ENCODE measurements around the gene MPST.

MPST gene

DNA sequence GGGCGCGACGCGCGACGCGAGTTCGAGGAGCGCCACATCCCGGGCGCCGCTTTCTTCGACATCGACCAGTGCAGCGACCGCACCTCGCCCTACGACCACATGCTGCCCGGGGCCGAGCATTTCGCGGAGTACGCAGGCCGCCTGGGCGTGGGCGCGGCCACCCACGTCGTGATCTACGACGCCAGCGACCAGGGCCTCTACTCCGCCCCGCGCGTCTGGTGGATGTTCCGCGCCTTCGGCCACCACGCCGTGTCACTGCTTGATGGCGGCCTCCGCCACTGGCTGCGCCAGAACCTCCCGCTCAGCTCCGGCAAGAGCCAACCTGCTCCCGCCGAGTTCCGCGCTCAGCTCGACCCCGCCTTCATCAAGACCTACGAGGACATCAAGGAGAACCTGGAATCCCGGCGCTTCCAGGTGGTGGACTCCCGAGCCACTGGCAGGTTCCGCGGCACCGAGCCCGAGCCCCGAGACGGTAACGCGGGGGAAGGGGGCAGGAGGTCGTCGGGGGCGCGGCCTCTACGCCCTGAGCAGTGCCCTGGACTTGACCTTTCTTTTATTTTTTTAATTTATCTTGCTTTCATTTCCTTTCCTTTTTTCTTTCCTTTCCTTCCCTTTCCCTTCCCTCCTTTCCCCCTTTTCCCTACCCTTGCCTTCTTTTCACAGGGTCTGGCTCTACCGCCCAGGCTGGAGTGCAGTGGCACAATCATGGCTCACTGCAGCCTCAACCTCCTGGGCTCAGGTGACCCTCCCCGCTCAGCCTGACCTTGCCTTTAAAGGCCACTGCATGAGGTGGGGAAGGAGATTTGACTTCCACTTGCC, 5.0 kb downstream of the MPST start:
- DNase-seq = no peak

DNA sequence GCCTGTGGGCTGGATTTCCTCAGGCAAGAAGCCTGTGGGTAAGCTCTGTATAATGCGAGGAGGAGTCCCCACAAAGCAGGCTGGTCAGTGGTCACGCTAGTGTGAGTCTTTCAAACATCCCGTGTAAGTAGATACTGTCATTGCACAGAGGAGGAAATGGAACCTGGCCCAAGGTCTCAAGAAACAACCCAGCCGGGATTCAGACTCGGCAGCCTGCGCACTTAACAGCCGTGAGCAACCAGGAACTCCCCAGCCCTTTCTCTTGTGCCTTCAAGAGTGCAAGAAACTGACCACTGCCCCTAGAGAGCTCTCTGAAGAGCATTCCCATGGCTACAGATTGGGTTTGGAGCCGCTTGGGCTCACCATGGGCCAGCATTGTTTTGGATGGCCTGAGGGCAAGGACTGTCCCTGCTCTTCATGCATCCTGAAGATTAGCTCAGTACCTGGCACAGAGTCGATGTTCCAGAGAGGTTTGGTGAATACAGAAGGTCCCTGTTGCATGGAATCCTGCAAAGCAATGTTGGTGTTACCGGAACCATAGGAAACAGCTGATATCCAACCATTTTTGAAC, 6.0 kb downstream of the MPST start:
- no peak for DNase-seq

DNA sequence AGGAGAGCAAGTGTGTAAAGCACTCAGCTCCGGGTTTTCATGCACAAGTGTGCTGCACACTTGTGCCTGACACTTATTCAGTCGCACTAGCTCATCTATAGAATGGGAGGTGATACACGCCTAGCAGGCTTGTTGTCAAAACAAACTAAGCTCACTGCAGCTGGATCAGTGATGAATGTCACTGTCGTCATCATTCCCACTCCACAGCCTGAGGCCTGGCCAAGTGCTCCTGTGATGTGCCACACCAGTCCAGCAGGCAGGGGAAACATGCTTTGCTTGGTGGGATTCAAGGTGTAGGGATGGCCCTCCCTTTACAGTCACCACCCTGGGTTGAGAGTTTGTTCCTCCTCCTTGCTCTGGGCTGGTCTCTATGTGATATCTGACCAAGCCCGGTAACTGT, 6.8 kb downstream of the MPST start:
- DNase-seq = no peak

DNA sequence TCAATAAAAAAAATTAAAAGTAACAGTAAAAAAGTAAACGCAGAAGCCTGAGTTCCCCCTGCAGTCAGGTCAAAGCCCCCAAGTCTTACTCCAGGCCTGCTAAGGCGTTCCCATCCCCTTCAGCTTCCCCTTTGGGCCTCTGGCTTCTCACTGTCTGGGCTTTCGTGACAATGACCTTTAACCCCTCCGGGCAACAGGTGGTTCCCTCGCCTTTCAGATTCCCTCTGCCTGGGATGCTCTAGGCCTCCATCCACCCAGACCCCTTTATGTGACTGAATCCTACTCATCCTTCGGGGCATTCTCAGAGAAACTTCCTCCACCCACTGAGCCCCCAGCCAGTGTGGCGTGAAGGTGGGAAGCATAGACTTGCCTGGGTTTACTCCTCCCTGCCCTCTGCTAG, 8.0 kb downstream of the MPST start:
- DNase-seq = no peak

DNA sequence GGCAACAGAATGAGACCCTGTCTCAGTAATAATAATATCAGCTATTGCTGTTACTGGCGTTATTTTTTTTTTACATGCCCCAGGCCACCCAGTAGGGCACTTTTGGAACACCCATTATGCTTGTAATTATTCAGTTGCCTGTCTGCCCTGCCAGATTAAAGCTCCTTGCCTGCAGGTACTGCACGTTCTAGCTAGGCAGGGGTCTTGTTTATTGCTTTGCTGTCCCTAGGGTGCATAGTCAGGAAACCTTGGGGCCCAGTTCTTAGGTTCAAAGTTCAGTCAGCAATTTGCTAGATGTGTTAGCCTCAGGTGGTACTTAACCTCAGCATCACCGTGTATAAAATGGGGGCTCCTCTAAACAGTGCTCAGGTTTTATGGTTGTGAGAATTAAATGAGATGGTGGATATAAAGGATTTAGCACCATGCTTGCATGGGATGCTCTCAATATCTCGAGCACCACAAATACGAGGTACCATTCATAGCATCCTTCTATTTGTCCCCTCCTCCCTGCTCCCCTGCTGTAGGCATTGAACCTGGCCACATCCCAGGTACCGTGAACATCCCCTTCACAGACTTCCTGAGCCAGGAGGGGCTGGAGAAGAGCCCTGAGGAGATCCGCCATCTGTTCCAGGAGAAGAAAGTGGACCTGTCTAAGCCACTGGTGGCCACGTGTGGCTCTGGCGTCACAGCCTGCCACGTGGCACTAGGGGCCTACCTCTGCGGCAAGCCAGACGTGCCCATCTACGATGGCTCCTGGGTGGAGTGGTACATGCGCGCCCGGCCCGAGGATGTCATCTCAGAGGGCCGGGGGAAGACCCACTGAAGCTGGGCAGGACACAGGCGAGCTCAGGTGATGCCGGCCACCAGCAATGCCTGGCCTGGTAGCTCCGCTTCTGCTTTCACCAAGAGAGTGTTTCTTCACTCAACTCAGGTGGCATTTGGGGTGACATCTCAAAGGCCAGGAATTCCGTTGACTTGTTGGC, 9.4 kb downstream of the MPST start:
- no peak for DNase-seq

DNA sequence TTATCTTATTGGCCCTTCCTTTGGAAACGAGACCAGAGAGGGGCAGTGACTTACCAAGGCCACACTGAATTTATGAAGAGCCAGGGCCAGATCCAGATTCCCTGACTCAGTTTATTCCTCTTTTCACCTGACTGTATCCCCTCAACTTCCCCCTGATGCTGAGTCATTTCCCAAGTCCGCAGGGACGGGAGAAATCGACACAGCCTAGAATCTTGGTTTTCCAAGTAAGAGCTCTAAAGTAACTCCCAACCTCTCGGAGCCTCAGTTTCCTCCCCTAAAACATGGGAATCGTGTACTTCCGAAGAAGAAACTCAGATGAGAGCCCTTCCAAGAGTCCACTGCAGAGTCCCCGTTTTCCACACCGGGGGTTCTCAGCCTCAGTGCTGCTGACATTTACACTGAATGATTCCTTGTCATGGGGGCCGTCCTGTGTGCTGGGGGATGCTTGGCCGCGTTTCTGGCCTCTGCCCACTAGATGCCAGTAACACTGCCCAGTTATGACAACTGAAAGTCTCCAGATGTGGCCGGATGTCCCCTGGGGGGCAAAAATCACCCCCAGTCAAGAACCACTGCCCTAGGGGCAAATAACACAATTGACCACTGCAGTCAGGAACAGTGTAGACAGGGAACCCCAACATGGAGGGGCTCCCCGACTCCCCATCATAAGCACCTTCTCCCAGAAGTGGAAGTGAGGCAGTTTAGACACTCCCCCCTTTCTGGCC, 11.2 kb downstream of the MPST start:
- no peak for DNase-seq

DNA sequence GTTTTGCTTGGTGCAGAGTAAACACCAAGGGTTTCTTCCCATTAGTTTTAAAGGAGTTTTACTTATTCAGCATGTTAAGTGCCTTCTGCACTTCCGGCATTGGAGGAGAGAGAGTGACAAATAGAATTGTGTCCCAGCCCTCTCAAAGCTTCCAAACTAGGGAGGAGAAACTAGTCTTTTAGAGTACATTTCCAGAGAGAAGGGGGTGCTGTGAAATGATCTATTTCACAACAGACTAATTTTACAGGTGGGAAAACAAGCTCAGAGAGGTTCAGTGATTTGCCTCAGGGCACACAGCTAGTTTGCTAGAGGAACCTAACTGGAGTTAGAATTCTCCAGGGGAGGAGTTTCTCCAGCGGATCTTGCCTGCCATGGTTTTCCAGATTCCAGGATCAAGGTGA, 12.6 kb downstream of the MPST start:
- DNase-seq = no peak

DNA sequence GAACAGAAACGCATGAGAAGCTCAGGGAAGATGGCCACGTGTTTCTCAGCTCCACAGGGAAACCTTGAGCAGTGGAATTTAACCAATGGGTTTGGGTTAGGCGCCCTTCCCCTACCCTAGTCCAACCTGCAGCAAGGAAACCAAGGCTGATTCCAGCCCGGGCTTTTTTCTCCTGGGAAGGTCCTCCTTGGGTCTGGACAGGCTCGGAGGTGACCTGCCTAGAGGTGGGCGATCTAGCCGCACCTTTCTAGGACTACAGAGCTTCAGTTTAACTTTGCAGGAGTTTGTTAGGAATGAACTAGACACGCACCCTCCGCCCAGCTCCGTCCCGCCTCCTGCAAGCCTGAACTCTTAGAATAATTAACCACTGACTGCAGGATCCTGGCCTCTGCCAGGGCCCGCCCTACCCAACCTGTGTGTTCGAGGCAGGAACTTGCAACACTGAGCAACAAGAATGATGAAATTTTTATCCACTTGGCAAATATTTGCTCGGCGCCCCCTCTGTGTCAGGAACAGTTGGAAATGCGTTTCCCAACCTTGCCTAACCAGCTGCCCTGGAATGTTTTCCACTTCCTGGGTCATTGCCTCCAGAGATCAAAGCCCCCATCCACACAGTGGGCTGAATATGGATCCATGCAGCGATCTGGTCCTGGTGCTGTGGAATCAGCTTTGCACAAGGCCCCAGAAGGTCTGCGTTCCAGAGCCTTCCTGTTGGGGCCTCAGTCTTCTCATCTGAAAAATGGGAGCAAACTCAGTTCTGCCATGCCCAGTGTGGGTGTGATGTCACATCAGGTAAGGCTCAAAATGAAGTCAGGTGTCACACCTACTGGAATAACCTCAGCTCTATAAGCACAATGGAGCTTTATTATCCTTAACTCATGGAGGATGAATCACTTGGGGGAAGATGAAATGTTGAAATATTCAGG, 13.3 kb downstream of the MPST start:
- no peak for DNase-seq

DNA sequence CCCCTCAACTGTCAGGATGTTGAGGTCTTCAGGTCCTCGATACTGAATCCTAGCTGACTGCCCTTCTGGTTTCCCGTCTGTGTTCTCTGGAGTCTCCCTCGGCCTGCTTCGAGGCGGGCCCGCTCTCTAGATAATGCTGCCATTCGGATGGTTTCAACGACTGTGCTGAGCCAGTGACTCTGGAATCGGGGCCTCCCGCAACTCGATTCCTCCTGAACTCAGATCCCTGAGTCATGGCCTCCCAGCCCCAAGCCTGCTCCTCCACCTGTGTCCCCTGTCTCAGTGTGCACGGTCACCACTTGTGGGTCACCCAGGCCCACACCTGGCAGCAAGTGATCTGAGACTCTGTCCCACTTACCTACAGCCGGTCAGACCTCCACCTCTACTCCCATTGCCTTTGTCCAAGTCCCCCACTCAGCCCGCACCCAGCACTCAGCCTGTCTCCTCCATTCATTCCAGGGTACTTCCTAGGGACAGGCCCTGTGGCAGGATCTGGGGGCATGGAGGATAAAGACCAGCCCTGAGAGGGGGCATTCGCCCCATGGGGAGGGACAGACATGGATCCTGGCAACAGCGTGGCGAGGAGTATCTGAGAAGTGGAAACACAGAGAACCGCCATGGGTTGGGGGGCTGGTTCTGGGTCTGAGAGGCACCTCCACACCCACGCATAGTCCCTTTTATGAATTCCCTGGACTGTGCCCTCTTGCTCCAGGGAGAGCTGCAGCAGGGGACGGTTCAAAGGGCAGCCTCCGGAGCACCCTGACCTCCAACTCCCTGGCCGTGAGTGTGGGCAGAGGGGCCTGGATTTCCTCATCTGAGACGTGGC, 14.3 kb downstream of the MPST start:
- DNase-seq = no peak

DNA sequence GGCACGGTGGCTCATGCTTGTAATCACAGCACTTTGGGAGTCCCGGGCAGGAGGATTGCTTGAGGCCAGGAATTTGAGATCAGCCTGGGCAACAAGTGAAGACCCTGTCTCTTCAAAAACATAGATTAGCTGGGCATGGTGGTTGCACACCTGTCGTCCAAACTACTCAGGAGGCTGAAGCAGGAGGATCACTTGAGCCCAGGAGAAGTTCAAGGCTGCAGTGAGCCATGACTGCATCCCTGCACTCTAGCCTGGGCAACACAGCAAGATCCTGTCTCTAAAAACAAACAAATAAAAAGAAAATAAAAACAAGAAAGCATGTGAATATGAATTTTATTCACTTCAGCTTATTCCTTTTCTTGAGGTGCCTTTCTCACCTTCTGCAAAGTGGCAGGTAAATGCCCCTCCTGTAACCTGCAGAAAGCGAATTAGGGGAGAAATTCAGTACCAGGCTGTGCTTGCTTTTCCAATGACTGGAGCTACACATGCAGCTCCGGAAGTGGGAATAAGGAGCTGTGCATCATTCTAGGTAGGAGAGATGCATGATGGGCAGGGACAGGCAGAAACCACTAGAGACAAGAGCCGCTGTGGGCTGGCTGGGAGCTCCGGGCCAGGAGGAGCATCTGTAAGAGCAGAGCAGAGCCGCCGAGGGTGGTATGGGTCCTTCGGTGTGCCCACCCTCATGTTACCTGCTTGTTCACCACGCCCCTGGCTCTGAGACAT, 17.3 kb downstream of the MPST start:
- no peak for DNase-seq

DNA sequence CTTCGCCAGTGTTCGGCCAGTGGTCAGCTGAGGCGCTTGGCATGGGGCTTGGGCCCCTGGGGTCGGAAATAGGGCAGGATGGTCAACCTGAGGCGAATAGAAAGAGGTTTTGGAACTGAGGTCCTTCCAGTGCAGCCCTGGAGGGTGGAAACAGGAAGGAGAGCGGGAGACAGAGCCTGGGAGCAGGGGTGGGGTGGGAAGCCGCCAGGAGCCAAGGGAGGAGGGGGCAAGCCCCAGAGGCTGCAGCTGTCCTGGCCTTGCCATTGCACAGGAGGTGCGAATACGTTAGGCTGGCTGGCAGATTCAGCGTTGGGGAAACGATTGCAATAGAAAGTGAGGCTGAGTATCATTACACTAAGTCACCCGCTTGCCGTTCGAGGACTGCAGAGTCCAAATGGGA, 18.1 kb downstream of the MPST start:
- no peak for DNase-seq

DNA sequence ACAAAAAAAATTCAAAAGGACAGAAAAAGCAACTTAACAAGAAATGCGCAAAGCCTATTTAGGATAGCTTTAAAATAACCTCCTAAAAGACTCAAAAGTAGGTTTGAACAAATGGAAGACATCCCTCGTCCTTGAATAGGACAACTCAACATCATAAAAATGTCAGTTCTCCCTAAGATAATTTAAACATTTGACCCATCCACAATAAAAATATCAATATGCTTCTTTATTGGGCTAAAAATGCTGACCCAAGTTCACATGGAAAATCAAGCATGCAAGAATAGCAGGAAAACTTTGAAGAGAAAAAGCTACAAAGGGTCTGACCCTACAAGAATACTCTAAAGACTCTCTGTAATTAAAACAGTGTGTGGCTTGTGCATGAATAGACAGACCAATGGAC, 19.9 kb downstream of the MPST start:
- no peak for DNase-seq

DNA sequence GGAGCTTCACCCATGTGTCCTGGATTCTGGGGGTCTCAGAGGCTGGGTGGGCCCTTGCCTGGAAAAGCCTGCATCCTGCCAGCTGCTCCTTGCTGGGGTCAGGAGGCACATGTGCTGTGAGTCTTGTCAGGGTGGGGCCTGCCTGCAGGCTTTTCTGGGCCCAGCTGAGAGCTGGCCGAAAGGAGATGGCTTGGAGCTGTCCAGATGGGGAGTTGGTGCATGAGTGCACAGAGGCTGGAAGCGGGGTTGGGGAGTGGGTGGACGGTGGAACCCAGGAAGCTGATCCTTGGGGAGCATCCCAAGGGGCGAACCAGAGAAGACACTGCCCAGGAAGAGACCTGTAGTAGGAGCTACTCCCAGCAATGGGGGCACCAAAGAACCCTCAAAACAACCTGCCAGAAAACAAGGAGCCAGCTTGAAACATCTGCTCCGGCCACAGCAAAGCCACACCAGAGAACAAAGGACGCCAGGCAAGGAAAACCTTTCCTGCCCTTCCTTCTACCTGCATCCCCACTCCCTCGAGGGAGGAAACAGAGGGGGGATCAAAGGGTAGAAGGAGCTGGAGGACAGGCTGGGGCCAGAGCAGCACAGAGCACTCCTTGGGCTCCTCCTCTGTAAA, 23.8 kb downstream of the MPST start:
- DNase-seq = no peak

DNA sequence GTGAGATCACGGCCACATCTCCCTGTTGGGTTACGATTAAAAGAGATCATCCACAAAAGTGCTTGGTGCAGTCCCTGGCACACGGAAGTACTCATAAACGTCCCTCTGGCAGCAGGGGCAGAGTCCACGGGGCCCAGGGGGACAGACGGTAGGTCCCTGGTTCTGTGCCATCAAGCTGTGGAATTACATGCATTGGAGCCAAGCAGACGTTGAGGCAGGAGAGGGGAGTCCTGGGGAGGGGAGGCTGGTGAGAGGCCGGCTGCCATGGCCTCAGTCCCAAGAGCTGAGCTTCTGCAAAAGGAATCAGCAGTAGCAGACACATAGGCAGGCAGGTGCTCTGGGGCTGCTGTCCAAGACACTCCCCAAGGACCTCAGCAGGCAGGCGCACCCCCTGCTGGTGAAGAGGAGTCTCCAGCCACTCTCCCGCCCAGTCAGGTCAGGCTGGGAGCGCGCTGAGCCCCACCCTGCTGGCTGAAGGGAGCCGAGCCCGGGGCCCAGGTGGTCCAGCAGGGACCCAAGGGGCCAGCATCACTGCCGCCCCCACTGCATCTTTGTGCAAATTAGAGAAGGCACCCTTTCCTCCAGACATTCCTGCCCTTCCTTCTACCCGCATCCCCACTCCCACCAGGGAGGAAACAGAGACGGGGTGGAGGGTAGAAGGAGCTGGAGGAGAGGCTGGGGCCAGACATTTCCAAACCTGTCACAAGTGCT, 24.4 kb downstream of the MPST start:
- peak; percentile 60 to 68 for DNase-seq

DNA sequence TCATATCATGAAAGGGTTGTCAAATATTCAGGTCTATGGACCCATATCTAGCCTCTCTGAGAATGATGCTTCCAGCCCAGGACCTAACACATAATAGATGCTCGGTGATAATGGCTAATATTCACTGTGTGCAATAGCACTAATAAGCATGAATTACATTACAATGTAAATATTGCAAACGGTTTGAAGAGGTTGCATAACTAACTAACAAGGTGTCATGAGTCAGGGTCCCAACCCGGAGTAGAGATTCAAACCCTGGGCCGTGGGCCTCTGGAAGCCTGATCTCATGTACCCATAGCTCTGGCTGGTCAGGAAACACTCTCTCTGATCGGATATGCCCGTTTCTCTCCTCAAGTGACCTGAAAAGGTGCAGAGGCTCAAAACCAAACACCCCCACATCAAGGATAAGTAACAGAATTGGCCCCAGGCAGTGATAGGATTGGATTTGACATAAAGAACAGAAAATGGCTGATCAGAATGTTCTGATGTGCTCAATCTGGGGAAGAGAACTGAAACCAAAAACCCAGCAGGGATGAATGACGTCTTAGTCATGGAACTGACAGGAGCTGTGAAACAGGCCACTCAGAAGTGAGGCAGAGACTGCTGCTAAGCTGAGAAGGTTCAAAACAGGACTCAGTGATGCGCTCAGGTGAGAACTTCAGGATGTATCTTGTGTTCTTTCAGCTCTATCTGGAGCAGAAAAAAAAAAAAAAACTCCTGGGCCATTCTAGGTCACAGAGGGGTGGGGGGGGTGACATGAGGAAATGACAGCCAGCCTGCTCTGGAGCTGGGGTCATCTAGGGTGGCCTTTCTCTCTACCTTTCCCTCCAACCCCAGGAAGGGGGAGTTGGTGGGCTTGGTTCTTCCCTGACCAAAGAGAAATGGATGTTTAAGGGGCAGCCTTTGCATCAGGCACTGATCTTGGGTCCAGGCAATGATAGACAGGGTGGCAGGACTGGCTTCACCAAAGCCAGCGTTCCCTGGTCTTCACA, 25.4 kb downstream of the MPST start:
- no peak for DNase-seq

DNA sequence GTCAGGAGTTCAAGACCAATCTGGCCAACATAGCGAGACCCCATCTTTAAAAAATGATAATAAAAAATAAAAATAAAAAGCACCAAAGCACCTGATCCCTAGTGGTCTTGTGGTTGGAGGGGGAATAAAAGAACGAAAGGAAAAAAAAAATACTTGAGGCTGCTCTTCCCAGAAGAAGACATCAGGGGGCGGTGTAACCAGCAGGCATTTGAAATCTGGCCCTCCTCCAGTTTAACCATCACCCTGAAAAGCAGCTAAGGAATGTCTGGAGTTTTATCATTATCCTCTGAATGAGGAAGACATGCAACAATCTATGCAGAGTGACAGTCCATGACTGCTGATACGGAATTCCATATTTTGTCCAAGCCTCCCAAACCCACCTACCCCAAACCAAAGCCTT, 26.4 kb downstream of the MPST start:
- DNase-seq = no peak

DNA sequence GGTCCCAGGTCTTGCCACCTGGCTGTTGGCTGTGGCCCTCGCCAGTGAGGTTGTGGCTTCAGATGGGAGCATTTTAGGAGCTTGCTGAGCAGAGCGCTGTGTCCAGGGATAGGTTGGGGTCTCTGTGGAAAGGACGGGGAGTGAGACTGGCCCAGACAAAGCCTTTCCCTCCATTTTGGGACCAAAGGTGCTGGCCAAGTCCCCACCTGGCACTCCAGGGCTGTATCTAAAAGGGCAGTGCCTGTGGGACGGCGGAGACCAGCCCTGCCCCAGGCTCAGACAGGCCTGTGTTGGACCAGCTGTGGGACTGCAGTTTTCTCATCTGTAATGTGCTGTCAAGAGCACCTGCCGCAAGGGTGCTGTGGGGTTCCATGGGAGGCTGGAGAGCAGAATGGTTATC, 27.0 kb downstream of the MPST start:
- DNase-seq = no peak

DNA sequence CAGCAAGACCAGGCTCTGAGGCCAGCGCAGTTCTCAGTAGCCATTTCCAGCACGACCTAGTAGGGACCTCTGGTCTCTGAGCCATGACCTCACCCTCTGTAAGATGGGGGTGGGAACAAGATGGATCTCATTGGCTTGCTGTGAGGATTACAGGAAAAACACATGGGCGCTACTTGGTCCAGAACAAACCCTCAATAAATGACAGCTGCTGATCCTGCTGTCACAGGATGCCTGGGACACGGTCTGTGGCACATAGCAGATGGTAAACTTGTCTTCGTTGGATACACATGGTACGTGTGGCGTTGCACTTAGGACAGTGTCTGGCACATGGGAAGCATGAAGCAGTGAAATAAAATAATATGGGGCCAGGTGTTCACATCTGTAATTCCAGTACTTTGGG, 27.5 kb downstream of the MPST start:
- DNase-seq = no peak

Measured in activated CD4-positive, alpha-beta T cell treated with anti-CD3 and anti-CD28 coated beads, Interleukin-2, amount 50 U/mL, for 48 hours (primary cell).